CD4-positive, alpha-beta T cell treated with Interleukin-17A for 4 hours (primary cell): ENCODE measurements around the gene PBXIP1.
A peak's percentile ranks its signal among the peaks of the same experiment; 100 is the strongest.
"Not testable (repeated sequence)": the region's sequence is repeated elsewhere in the genome, so short reads cannot be mapped to it uniquely, and the experiment has no call there.

Experiments used
- DNase-seq: peaks from one replicate; pipeline ENCODE4 v3.0.0-alpha.2; 2020; ENCODE audit warnings: mixed read lengths

PBXIP1 gene

DNA sequence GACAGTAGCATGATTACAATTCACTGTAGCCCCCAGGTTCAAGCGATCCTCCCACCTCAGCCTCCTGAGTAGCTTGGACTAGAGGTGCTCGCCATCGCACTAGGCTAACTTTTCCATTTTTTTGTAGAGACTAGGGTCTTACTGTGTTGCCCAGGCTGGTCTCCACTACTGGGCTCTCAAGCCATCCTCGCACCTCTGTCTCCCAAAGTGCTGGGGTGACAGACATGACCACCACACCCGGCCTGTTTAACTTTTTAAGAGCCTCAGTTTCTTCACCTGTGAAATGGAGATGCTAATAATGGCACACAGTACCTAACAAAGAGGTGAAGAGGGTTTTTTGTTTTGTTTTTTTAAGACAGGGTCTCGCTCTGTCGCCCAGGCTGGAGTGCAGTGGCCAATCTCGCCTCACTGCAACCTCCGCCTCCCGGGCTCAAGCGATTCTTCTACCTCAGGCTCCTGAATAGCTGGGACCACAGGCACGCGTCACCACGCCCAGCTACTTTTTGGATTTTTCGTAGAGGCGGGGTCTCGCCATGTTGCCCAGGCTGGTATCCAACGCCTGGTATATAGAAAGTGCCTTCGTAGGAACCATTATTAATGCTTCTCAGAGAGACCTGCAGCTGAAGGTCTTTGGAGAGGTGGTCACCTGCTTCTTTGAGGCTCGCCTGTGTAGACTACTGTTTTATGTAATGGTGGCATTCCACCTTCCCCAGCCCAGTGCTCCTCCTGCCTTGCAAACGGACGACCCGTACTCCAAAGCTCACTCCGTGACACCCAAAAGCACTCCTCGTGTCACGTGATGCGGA lies 19.9 kb downstream of the PBXIP1 start:
- DNase-seq, result no peak

DNA sequence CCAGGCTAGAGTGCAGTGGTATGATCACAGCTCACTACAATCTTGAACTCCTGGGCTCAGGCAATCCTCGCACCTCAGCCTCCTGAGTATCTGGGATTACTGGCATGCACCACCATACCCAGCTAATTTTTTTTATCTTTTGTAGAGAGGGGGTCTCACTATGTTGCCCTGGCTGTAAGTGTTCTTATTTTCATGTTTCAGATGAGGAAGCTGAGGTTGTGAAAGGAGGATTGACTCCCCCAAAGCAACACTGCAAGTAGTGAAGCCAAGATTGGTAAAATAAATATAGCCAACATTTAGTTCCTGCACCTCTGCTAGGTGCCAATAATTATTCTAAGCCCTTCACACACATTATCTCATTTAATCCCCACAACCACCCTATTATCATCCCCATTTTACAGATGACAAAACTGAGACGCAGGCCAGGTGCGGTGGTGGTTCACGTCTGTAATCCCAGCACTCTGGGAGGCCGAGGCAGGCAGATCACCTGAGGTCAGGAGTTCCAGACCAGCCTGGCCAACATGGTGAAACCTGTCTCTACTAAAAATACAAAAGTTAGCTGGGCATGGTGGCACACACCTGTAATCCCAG lies 21.4 kb downstream of the PBXIP1 start:
- DNase-seq, result no peak

DNA sequence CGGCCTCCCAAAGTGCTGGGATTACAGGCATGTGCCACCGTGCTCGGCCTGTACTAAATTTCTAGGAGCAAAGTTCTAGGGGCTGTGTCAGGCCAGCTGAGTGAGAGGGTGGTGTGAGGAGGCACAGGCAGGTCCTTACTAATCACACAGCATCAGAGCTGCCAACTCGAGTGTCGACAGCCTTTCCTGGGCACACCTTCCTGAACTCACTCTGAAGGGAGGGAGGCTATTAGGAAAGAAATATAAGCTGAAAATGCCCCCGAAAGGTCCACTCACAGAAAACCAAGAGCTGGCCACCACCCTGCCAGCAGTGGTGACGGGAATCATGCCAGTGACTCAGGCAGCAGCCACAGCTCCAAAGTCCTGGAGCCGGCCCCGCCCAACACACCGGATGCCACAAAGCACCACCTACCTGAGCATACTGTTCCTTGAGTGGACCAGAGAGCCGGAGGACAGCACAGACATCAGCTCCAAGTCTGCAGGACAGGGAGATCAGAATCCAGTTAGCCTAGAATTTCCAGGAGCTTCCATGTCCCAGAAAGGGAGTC lies 23.9 kb downstream of the PBXIP1 start:
- DNase-seq, result no peak

DNA sequence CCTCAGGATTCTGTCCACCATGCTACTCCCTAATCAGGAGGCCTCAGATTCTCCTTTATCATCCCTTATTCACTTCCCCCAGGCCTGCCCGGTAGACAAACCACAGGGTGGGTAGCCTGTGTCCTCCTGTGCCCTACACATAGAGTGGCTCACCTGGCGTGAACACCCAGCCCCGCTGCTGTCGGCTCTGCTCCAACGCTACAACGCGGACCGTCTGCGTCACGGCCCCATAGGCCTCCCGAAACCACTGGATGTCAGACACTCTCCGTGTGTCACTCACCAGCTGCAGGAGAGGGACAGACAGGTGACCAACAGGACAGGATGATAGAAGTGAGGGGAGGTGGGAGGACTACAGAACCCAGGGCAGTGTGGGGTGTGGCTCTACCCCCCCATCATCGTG lies 29.7 kb downstream of the PBXIP1 start:
- no peak for DNase-seq

DNA sequence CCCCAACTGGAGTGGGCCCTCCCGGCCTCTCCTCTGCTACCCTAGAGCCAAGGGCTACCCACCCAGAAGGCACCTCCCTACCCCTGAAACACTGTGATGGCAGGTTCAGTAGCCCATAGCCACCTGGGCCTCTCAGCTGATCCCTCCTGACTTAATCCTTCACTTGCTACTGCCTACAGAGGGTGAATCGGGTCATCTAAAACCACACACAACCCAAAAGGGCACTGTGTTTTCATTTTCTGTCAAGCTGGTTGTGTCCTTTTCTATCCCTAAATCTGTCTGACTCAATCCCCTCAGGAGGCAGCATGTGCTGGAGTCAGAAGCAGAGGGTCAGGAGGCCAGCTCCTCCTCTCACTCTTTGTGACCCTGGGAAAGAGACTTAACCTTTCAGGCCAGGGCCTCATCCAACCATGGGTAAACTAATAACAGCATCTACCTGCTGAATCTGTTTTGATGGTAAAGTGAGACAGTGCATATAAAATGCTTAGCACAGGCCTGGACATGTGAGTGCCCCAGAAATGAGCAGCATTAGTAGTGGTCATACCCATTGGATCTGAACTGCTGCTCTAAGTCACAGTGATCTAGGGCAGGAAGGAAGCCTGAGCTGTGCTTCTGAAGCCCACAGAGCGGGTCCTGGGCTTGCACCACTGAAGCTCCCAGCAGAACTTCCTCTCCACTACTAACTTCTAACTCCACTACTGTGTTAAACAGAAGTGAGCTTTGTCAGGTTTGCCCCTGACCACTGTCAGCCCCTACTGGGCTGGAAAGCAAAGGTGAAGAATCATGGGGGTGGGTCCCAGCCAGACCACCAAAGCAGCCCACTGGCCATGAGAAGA lies 30.3 kb downstream of the PBXIP1 start:
- no peak for DNase-seq

DNA sequence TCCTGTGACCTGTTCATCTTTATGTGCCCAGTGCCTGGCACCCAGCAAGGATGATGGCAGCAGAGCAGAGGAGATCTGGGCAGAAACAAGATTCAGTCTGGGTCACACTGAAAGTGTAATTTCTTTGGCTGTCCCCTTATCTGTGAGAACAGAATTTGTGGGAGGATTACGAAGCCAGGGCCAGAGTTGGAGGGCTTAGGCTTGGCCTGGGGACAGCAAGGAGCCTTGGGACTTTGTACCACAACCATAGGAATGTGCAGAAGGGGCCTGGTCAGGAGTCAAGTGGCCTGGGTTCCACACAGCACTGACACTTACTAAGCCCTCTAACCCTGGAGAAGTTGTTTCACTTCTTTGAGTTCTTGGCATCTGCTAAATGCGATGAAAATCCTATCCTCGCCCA lies 32.2 kb downstream of the PBXIP1 start:
- DNase-seq, result no peak

DNA sequence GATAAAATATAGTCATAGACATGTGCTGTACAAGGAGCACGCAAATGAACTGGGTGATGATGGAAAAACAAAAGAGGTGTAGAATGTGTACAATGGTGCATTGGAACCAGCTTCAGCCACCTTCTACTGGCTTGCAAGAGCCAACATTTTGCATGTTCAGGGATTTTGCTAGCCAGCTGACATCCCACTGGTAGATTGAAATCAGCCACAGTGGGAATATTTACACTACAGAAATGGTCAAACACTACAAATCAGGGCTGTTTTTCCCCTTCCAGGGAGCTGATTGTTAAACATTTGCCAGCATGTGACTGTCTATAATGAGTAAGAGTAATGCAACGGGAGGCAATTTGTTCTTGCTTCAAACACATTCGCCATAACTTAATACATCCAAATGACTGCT lies 42.6 kb downstream of the PBXIP1 start:
- no peak for DNase-seq

DNA sequence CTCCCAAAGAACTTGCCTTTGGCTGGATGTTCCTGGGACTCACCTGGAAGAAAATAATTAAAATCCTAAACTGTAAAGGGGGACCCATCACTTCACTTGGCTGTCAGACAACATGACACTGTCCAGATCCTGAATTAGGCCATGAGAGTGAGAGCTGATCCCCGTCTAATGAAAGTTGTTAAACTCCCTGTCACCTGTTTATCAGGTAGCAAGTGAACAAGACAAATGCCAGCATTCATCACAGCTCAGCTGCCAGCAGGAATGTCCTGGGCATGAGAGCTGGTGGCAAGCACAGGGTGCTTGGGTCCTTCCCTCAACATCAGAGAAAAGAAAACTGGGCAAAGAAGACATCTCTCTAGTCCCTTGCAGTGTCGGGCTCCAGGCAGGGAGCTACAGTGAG lies 43.1 kb downstream of the PBXIP1 start:
- no peak for DNase-seq

DNA sequence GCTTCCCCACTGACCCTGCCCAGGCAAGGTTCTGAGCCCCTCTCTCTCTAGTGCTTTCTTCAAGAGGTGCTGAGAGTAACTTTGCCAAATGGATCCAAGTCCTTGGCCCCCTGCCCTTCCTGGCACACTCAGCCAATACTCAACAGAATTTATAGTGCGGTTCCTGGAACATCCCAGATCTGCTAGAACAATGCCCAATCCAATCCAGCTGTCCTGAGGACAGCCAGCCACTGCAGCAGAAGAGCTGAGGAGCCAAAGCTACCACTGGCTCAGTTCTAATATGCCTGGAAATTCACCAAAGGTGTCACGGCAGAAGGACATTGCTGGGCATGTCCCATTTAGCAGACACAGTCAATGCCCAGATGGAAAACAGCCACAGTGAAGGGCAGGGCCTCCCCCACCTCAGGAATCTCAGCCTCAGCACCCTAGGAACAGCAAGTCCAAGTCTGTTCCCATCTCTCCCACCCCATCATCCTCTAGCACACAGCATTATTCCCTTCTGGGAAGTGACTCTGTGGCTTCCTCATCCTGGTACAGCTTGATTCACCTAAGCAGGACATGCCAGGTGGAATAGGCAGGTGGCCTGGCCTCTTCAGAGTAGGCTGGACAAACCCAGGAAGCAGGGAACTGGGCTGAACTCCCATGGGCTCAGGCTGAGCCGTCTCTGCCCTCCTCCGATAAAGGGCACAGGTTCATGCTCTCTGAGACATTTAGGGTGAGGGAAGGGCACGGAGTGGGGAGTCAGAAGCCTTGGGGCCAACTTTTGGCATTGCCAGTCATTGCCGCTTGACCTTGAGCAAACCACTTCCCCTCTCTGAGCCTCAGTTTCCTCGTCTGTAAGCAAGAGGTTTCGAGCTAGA lies 44.0 kb downstream of the PBXIP1 start:
- DNase-seq, result no peak

DNA sequence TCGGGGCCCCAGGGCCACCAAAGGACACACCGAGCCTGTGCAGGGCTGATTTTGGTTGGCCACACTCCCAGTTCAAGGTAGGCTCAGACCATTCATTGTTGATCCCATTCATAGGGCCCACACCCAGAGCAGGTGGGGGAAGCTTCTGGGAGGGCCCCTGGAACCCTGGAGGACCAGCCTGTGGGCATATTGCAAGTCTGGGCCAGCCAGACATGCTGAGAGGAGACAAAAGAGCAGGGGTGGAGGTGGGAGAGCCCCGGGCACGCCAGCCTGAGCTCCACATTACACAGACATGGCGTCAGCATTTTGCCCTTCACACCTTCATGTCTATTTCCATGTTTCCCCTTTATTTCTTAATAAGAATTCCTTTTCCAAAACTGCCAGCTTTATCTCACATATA lies 45.0 kb downstream of the PBXIP1 start:
- DNase-seq, result no peak

DNA sequence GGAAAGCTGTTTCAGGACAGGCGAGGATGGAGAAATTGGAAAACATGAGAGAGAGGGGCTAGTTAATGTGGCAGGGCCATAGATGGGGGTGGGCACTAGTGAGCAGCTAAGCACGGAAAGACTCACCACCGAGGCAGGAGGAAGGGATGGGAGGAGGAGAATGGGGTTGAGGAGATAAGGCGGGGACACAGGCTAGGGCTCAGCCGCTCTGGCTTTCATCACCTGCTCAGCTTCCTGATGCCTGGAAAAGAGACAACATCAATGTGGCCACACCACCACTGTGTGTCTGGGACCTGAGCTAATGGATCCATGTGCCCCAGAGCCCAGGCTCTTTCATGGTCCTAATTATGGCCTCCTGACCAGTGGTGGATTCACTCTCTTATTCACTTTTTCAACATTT lies 47.0 kb downstream of the PBXIP1 start:
- DNase-seq, result no peak

DNA sequence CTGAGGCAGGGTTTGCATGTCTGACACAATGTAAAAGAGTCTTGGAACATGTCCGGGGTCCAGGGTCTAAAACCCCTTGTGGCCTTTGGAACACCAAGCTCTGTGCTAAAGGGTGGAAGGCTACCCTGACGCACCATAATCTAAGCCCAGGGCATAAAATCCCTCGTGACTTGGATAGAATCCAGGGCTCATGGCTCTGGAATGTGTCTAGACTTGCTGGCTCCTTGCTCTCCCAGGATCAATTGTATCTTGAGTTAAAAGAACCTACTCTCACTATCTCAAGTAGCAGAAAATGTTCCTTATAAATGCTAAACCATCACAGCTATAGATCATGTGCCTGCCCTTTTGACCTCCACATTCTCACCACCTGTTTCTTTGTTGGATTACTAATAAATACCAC lies 47.8 kb downstream of the PBXIP1 start:
- not testable (repeated sequence) for DNase-seq

DNA sequence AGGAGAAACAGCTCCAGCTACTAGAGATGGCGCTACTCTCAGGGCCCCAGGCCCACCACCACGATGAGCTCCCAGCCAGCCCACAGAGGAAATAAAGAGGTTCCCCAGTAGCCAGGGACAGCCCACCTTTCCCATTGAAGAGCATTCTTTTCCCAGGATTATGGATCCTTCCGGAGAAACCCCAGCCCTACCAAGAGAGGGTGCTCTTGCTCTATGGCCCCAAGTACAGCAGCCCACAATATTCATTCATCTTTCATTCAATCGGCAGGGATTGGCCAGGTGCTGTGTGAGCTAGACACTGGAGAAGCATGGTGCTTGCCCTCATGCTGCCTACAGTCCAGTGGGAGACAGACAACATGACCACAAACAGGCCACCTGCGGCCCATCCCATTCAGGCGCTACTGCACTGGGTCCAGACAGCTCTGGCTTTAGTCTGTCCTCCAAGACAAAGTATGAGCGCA lies 49.2 kb downstream of the PBXIP1 start:
- DNase-seq, result peak; percentile 15

DNA sequence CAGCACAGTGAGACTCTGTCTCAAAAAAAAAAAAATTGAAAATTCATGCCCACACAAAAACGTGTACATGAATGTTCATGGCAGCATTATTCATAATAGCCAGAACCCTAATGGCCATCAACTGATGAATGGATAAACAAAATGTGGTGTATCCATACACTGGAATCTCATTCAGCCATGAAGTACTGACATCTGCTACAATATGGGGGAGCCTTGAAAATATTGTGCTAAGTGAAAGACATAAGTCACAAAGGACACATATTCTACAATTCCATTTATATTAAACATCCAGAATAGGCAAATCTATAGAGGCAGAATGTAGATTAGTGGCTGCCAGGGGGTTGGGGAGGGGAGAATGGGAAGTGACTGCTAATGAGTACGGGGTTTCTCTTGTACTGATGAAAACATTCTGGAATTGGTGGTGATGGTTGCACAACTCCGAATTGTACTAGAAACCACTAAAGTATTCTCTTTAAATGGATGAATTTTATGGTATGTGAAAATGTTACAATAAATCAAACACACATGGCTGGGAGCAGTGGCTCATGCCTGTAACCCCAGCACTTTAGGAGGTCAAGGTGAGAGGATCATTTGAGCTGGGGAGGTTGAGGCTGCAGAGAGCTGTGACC lies 52.8 kb downstream of the PBXIP1 start:
- no peak for DNase-seq

DNA sequence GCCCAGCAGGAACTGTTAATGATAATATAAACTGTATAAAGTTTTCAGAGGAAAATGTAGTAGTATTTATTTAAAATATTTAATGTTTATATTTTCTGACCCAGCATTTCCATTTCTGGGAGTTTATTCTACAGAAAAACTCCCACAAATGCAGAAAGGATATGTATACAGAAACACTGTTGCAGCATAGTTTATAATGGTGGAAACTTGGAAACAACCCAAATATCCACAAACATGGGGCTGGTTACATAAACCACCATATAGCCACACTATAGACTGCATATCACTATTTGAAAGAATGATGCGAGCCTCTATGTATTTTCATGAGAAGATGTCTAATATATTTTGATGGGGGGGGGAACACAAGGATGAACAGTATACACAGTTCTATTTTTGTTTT lies 54.3 kb downstream of the PBXIP1 start:
- no peak for DNase-seq

DNA sequence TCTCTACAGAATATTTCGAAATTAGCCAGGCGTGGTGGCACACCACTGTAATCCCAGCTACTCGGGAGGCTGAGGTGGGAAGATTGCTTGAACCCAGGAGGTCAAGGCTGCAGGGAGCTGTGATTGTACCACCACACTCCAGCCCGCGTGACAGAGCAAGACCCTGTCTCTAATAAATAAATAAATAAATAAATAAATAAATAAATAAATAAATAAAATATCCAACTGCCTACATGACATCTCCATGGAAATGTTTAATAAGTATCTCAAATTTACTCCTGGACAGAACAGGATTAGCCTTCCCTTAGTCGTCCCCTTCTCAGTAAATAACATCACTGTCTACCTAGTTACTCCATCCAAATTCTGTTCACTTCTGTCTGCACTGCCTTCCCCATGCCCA lies 56.9 kb downstream of the PBXIP1 start:
- DNase-seq, result no peak

DNA sequence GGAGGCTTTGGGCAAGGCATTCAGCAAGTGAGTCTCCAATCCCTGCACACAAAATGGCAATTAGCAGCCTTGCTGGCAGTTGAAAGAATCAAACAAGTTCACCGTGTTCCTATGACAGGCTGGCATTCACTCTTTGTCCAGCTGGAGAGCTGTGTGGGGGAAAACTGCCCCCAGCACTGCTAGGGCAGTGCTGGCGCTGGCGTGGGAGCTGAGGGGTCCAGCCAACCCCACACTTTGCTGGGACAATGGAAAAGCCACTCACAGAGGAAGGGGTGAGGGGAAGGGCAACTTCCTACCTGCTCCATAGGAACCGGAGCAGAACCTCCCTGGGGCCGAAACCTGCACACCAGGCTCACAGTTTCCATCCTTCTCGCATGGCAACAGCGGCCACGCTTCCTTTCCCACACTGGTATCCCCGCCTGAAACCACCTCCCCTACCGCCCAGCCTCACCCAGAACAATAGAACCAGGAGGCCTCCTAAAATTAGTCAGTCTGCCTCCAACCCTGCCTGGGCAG lies 59.1 kb downstream of the PBXIP1 start:
- no peak for DNase-seq

DNA sequence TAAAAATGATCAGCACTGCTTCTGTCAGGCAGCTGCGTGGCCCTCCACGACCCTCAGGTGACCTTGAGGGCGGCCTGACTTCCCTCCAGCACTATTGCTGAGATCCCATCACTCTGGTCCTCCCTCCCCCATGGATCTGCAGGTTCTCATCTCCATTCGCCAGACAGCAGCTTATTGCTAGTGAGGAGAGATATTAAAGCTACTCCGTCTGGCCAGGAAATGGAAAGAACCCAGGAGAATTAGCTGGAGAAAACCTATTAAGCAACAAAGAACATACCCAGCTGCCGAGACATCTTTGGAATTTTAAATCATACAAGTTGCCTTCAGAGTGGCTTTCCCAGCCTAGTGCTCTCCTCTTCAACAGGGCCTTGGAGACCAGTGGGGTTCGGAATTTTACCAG lies 60.1 kb downstream of the PBXIP1 start:
- DNase-seq, result no peak
